Activated CD4-positive, alpha-beta T cell treated with anti-CD3 and anti-CD28 coated beads for 36 hours (primary cell): ENCODE measurements around the gene F2R. TPM values are rescaled to one million over a fixed set of nuclear protein-coding genes. Genes with fewer than 3 reads are reported as not detected.

ENCODE experiments used
- ATAC-seq: fragments of 200-7000 bp; cut with Tn5 transposase; one replicate; pipeline ENCODE4 v1.10.0; 2021; ENCODE audit warnings: mild to moderate bottlenecking, moderate library complexity
- CTCF ChIA-PET: fragments of 350-600 bp; sonication (Branson Sonifier 250); formaldehyde crosslinking; loops from one replicate; lab custom pipeline; 2021; ENCODE audit warnings: antibody characterized with exemption; lab: Charles Lee
- POLR2A ChIA-PET: fragments of 350-600 bp; sonication (Branson Sonifier 250); formaldehyde crosslinking; loops from one replicate; lab custom pipeline; 2021; ENCODE audit warnings: antibody characterized with exemption, inconsistent platforms; lab: Charles Lee
- DNase-seq: peaks from one replicate; pipeline ENCODE4 v3.0.0-alpha.2; 2020
- H3K27ac Mint-ChIP-seq: one replicate; pipeline ENCODE4 v1.8.0; 2021; ENCODE audit warnings: mixed read lengths
- H3K27me3 Mint-ChIP-seq: one replicate; pipeline ENCODE4 v1.8.0; 2021; ENCODE audit warnings: mixed read lengths
- H3K36me3 Mint-ChIP-seq: one replicate; pipeline ENCODE4 v1.8.0; 2021; ENCODE audit warnings: low read depth, mixed read lengths
- H3K4me1 Mint-ChIP-seq: one replicate; pipeline ENCODE4 v1.8.0; 2021; ENCODE audit warnings: mixed read lengths
- H3K4me3 Mint-ChIP-seq: one replicate; pipeline ENCODE4 v1.8.0; 2021; ENCODE audit warnings: mild to moderate bottlenecking, moderate library complexity, mixed read lengths
- H3K9me3 Mint-ChIP-seq: one replicate; pipeline ENCODE4 v1.8.0; 2021; ENCODE audit warnings: low read depth, mixed read lengths
- intact Hi-C, 2 experiments: fragments of 100-400 bp; cut with DNase I in 1 of 2; cut with micrococcal nuclease in 1 of 2; formaldehyde crosslinking; loops; one replicate each; pipeline versions ENCODE4 v1.14.2 to v1.15.1; 2022 to 2024; cut with DNase I, micrococcal nuclease
- total RNA-seq, 2 experiments: library from RNA; stranded (reverse); gene quantifications; one replicate each; pipeline ENCODE4 v1.2.3, GENCODE V29; 2021

The F2R gene
- total RNA-seq, 2 experiments from 2014 or later = 1.4 TPM

DNA sequence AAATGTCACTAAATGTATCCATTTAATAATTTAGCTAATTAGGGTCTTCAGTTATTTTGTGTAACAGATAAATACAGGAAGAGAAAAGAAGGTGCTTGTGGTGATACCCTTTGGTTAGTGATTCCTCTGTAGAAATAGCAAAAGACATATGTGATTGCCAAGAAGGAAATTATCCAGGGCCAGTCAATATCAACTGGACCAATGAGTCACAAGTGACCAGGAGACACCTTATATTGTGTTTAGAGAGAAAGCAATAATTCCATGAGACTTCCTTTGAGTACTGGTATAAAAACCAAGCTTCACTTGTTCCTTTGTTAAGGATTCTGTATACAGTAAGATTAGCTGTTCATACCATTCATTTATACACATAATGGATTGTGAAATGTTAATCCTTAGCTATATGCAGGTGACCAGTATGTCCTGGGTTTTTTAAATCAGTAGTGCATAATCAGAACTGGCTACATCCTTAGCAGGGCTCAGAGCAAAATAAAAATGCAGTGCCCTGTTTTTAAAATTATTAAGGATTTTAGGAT, 11.7 kb upstream of the F2R start:
- intact Hi-C loops = no loop called here
- Mint-ChIP-seq H3K9me3 (no peaks in the 10 kb centered on the region), H3K4me1 (no peaks in the 10 kb centered on the region), H3K27me3 (no peaks in the 10 kb centered on the region), H3K27ac (no peak overlapping the region), H3K36me3 (peaks cover 31% of the 10 kb centered on the region), H3K4me3 (no peak overlapping the region)
- ChIA-PET CTCF (interaction anchor here (0.6 to 4.2 kb wide), 6 partner anchors 11 to 369 kb away, joined by 3 to 39 read pairs (median 5); partner anchors contain the start of gene F2R), POLR2A (no interaction called here)
- DNase-seq = no peak
- no peak for ATAC-seq

DNA sequence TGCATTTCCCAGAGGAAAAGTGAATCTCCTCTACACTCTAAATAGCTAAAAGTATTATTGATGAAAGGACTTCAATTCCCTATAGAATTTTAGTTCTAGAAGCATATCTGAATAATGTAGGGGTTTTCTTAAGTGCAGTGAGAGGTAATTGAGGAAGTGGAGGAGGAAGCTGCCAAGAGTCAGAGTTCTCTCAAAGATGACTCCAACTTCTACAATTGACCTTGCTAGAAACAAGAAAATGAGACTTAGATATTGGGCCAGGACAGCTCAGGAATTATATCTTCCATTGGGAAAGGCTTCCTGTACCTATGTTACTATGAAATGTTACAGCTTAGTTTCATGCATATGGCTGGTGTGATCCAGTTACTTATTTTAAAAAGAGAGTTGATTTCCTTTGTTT, 10.4 kb upstream of the F2R start:
- ChIA-PET POLR2A (no interaction called here), CTCF (interaction anchor here (0.6 to 4.2 kb wide), 3 partner anchors 9 to 364 kb away, joined by 3 to 39 read pairs (median 7); partner anchors contain the start of gene F2R)
- Mint-ChIP-seq H3K4me3 (no peak overlapping the region), H3K4me1 (peaks cover 2% of the 10 kb centered on the region), H3K9me3 (no peaks in the 10 kb centered on the region), H3K27ac (no peak overlapping the region), H3K27me3 (no peaks in the 10 kb centered on the region), H3K36me3 (peaks cover 30% of the 10 kb centered on the region)
- ATAC-seq (no peak), DNase-seq (no peak)
- intact Hi-C loops = no loop called here

DNA sequence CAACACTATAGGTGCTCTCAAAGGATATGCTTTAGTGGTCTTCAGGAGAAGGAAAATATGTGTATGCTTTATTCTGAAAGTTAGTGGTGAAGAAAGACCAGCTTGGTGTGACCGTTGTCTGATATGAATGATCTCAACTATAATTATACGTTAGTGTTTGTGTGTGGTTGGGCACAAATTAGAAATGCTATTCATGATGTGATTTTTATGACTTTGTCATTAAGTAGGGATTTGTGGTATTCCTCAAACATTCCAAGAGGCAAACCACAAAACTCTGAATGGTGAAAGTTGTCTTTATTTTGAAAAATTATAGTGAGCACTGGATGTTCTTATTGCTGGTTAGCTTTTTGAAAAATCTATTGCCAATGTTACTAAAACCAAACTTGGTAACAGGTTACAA, 6.2 kb upstream of the F2R start:
- POLR2A ChIA-PET = no interaction called here
- H3K4me3 Mint-ChIP-seq = no peak overlapping the region
- DNase-seq (no peak), ATAC-seq (no peak)
- no peaks in the 10 kb centered on the region for H3K9me3 Mint-ChIP-seq
- H3K27ac Mint-ChIP-seq = no peak overlapping the region
- peaks cover 7% of the 10 kb centered on the region for H3K36me3 Mint-ChIP-seq
- CTCF ChIA-PET = interaction anchor here (1.3 kb wide), 1 partner anchor 17 kb away, joined by 3 read pairs; no protein-coding TSS in a partner anchor
- H3K4me1 Mint-ChIP-seq = peaks cover 19% of the 10 kb centered on the region
- intact Hi-C loops = loop anchor here in 1 of 2 experiments (2.0 kb wide), 1 partner anchor 17 kb away; no protein-coding TSS in a partner anchor
- H3K27me3 Mint-ChIP-seq = peaks cover 14% of the 10 kb centered on the region

DNA sequence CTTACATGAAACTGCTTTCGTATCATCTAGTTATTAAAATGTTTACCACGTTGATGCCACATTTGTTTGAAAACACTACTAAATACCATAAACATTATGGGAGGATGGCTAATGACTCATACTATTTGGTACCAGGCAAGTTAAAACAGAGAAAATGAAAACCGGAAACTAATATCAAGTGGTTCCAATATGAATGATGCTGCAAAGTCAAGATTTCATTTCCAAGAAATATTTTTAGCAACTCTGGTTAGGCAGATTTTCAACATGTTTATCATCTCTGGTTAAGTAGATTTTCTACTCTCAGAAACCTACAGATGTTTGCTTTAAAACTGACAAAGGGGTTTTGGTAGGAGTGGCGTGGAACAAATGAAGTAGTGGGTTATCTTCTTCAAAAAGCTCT, 4.9 kb upstream of the F2R start:
- peak; percentile 60 for ATAC-seq
- intact Hi-C loops = loop anchor here in 1 of 2 experiments (2.0 kb wide), 1 partner anchor 18 kb away; no protein-coding TSS in a partner anchor
- H3K36me3 Mint-ChIP-seq = peaks cover 5% of the 10 kb centered on the region
- ChIA-PET CTCF (no interaction called here), POLR2A (no interaction called here)
- no peaks in the 10 kb centered on the region for H3K9me3 Mint-ChIP-seq
- H3K27me3 Mint-ChIP-seq = peaks cover 19% of the 10 kb centered on the region
- no peak for DNase-seq
- H3K4me1 Mint-ChIP-seq = peaks cover 22% of the 10 kb centered on the region
- H3K27ac Mint-ChIP-seq = peak overlapping the region; percentile 47
- no peak overlapping the region for H3K4me3 Mint-ChIP-seq

DNA sequence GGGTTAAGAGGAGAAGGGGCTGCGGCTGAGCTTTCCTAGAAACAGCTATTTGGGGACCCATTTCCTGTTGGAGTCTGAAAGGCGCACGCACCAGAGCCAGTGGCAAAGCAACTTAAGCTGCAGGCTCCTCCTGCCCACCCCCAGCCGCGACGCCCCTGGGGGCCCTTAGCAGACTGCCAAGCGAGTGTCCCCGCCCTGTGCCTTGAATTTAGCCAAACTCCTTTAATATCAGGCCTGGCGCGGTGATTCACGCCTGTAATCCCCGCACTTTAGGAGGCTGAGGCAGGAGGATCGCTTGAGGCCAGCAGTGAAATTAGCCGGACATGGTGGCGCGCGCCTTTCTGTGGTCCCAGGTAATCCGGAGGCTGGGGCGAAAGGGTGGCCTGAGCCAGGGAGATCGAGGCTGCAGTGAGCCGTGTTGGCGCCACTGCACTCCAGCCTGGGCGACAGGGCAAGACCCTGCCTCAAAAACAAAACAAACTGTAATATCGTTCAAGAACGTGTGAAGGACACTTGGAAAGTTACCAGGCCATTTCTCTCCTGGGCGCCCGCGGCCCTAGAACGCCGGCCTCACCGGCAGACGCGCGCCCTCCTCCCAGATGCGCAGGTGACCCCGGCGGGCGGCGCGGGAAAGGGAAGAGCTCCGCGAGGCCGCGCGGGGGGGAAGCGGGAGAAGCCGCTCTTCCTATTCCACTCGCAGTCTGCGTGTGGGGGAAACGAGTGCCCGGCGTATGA, 1.0 kb upstream of the F2R start:
- Mint-ChIP-seq H3K9me3 (no peaks in the 10 kb centered on the region), H3K27ac (no peak overlapping the region), H3K27me3 (peaks cover 38% of the 10 kb centered on the region), H3K4me3 (peak overlapping the region; percentile 75), H3K36me3 (no peaks in the 10 kb centered on the region), H3K4me1 (peaks cover 28% of the 10 kb centered on the region)
- POLR2A ChIA-PET = no interaction called here
- intact Hi-C loops = loop anchor here (2.0 to 5.0 kb wide), 3 partner anchors 24 to 302 kb away; no protein-coding TSS in a partner anchor
- ATAC-seq = no peak
- CTCF ChIA-PET = interaction anchor here (0.8 to 8.5 kb wide), 6 partner anchors 10 to 60 kb away, joined by 3 to 45 read pairs (median 4); no protein-coding TSS in a partner anchor
- DNase-seq = peak; percentile 28

DNA sequence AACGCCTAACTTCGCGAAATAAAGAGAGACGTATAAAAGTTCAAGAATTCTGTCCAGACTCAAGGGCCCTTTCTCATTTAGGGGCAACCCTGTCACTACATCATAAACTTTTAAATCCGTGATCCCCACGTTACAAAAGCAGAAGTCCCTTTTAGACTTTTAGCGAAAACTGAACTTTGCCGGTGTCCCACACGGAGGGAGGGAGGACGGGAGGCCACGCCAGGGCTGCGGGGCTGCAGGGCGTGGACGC, 515 bp upstream of the F2R start:
- peaks cover 38% of the 10 kb centered on the region for H3K27me3 Mint-ChIP-seq
- H3K9me3 Mint-ChIP-seq = no peaks in the 10 kb centered on the region
- POLR2A ChIA-PET = no interaction called here
- DNase-seq (no peak), ATAC-seq (no peak)
- intact Hi-C loops = loop anchor here (2.0 to 5.0 kb wide), 3 partner anchors 23 to 302 kb away; no protein-coding TSS in a partner anchor
- CTCF ChIA-PET = interaction anchor here (1.0 to 8.5 kb wide), 5 partner anchors 11 to 60 kb away, joined by 3 to 45 read pairs (median 5); no protein-coding TSS in a partner anchor
- peak overlapping the region; percentile 75 for H3K4me3 Mint-ChIP-seq
- H3K27ac Mint-ChIP-seq = no peak overlapping the region
- no peaks in the 10 kb centered on the region for H3K36me3 Mint-ChIP-seq
- H3K4me1 Mint-ChIP-seq = peaks cover 27% of the 10 kb centered on the region

DNA sequence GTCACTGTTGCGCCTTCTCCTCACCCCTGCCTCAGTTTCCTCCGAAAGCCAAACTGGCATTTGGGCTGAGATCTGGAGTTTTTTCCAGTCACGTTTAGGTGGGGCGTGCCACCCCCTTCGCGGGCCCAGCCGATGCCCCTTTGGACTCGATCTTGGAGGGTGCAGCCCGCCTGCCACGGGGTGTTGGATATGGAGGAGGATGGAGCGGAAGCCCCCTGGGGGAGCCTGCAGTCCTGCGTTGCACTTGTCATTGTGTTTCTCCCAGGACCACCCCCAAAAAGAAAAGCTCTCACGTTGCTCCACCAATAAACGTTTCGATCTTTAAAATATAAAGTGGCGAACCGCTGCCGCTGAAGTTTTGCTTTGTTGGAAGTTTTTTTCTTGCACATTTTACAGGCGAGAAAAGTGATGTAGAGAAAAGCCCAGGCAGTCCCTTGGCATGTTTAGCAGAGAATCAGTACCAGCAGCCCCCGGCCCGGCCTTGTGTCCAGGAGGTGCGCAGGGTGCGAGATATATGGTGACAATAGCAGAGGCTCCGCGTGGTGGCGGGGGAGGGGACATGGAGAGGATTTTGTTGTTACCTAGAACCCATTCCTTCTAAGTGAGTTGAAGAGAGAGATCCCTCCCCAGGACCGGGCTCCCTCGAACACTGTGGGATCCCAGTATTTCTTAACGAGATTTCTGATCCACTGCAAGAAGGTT, 681 bp downstream of the F2R start:
- peak; percentile 38 for DNase-seq
- ChIA-PET CTCF (interaction anchor here (0.8 to 8.5 kb wide), 3 partner anchors 40 to 116 kb away, joined by 3 to 45 read pairs (median 3); no protein-coding TSS in a partner anchor), POLR2A (no interaction called here)
- Mint-ChIP-seq H3K27ac (no peak overlapping the region), H3K4me3 (peak overlapping the region; percentile 75), H3K4me1 (peaks cover 15% of the 10 kb centered on the region), H3K36me3 (no peaks in the 10 kb centered on the region), H3K27me3 (peaks cover 38% of the 10 kb centered on the region), H3K9me3 (no peaks in the 10 kb centered on the region)
- ATAC-seq = no peak
- intact Hi-C loops = loop anchor here (1.0 to 5.0 kb wide), 5 partner anchors 23 to 313 kb away; partner anchors contain the start of gene IQGAP2 (in 1 of the 2)

DNA sequence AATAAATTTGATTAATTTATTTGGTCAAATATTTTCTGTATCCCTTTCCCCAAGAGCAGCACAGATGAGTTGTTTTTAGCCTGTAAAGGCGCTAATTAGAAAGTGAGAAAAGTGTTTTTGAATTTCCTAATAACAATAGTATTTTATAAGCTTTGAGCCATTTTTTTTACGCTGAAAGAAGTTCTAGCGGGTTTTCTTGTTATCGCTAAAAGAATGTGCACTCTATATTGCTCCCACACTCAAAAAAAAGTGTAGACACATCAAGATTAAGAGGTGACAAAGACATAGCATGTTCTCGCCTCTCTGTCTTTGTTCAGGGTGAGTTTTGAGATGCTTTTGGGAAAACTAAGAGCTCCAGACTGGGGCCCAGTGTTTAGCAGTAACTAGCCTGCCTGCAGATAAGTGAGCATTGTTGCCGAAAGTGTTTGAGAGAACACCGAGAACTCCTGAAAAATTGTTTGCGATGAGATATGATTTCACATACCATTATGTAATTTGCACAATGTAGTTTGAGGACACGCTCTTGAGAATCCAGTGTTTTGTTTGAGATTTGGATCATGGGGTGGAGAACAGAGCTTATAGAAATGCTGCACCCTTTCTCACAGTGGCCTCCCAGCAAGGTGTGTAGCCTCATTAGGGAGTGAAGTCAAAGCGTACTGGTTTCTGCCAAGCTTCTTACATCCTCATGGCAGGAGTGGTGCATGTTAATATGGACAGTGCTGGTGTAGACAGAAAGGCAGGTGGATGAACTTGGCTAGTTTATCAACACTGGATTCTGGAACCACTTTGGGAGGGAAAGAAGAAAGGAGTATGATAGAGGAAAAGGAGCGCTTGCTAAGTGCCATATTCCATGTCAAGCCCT, 1.5 kb downstream of the F2R start:
- H3K4me3 Mint-ChIP-seq = peak overlapping the region; percentile 75
- ChIA-PET POLR2A (no interaction called here), CTCF (interaction anchor here (0.8 to 8.5 kb wide), 3 partner anchors 41 to 117 kb away, joined by 3 to 45 read pairs (median 3); no protein-coding TSS in a partner anchor)
- no peak overlapping the region for H3K27ac Mint-ChIP-seq
- intact Hi-C loops = loop anchor here (5.0 kb wide), 2 partner anchors 55 to 300 kb away; no protein-coding TSS in a partner anchor
- no peak for ATAC-seq
- peaks cover 14% of the 10 kb centered on the region for H3K4me1 Mint-ChIP-seq
- no peaks in the 10 kb centered on the region for H3K9me3 Mint-ChIP-seq
- H3K27me3 Mint-ChIP-seq = peaks cover 38% of the 10 kb centered on the region
- no peaks in the 10 kb centered on the region for H3K36me3 Mint-ChIP-seq
- DNase-seq = no peak

DNA sequence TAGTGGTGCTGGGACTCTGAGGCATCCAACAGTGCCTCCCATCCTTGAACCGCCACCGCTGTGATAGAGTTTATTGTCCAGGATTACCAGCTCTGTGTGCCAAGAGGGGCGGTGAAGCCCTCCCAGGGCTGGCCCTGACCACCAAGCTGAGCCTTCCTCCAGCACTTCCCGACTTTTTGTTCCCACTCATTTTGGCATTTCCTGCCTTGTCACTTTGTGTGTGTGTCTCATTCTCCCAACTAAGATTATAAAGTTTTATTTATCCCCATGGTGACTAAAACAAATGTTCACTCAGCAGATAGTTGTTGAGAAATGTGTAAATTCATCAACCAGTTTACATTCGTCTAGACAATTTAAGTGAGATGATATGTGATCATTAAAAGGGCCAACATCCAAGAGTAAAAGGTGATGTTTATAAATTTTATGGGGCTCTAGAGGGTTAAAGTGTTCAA, 2.5 kb downstream of the F2R start:
- intact Hi-C loops = loop anchor here (5.0 kb wide), 2 partner anchors 54 to 299 kb away; no protein-coding TSS in a partner anchor
- CTCF ChIA-PET = interaction anchor here (1.0 to 8.5 kb wide), 2 partner anchors 44 to 57 kb away, joined by 3 to 45 read pairs; no protein-coding TSS in a partner anchor
- peaks cover 37% of the 10 kb centered on the region for H3K27me3 Mint-ChIP-seq
- no peak overlapping the region for H3K4me3 Mint-ChIP-seq
- ATAC-seq (no peak), DNase-seq (no peak)
- H3K9me3 Mint-ChIP-seq = no peaks in the 10 kb centered on the region
- H3K36me3 Mint-ChIP-seq = no peaks in the 10 kb centered on the region
- H3K27ac Mint-ChIP-seq = no peak overlapping the region
- POLR2A ChIA-PET = no interaction called here
- peaks cover 14% of the 10 kb centered on the region for H3K4me1 Mint-ChIP-seq

DNA sequence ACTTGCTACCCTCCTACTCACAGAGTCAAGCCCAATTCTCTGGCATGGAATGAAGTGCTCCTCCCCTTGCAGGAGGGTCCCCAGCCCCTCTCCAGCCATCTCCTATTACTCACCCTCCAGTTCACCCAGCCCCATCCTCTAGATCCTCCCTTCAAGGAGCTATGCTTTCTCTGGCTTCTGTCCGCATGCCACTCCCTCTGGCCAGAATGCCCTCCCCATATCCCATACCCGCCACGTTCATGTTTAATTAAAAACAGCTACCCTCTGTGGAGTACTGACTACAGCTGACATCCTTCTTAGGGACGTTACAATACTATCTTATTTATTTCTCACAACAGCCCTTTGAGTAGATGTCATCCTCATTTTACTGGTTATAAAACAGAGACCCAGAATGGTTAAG, 3.0 kb downstream of the F2R start:
- Mint-ChIP-seq H3K36me3 (no peaks in the 10 kb centered on the region), H3K9me3 (no peaks in the 10 kb centered on the region), H3K4me1 (peaks cover 14% of the 10 kb centered on the region), H3K27me3 (peaks cover 32% of the 10 kb centered on the region), H3K4me3 (no peak overlapping the region), H3K27ac (no peak overlapping the region)
- intact Hi-C loops = loop anchor here (5.0 kb wide), 2 partner anchors 53 to 298 kb away; no protein-coding TSS in a partner anchor
- ChIA-PET POLR2A (no interaction called here), CTCF (interaction anchor here (0.6 to 8.5 kb wide), 4 partner anchors 21 to 1366 kb away, joined by 3 to 45 read pairs (median 3); no protein-coding TSS in a partner anchor)
- DNase-seq = no peak
- no peak for ATAC-seq
